ENCODE measurements around the gene EBLN1. TPM values are rescaled to one million over a fixed set of nuclear protein-coding genes. Genes with fewer than 3 reads are reported as not detected.

The EBLN1 gene
- total and polyA plus RNA-seq, 2 donors (not counting 1 experiment from before 2014, with no cell fraction given): not detected

- Histone ChIP-seq H3K79me2 (ENCODE audit: control insufficient read depth, insufficient read depth, low read length) (no peaks in the 10 kb centered on the region), H3K4me1 (ENCODE audit: control insufficient read depth, extremely low read depth, insufficient read depth, low read length) (no peaks in the 10 kb centered on the region), H4K20me1 (ENCODE audit: control insufficient read depth, extremely low read depth, insufficient read depth, low read length) (no peaks in the 10 kb centered on the region), H3K9ac (ENCODE audit: insufficient read depth, low read length) (no peak overlapping the region), H3K4me3 (replicated peaks in 1 of 4; ENCODE audit: control extremely low read depth in 1 of 4, insufficient read depth in 1 of 4, low read depth in 3 of 4, low read length in 4 of 4) (no peak overlapping the region), H3K9me3 (ENCODE audit: control insufficient read depth, insufficient read depth, low read depth, low read length) (no peaks in the 10 kb centered on the region), H3K36me3 (ENCODE audit: control insufficient read depth, insufficient read depth, low read length) (no peaks in the 10 kb centered on the region), H3K4me2 (ENCODE audit: extremely low read depth, insufficient read depth, low read length) (no peak overlapping the region), H3K27me3 (ENCODE audit: control insufficient read depth, insufficient read depth, low read length) (no peaks in the 10 kb centered on the region), H2AFZ (ENCODE audit: low read length) (no peak overlapping the region), H3K27ac (ENCODE audit: insufficient read depth, low read length) (no peak overlapping the region)
- TF ChIP-seq, protein P1, sequence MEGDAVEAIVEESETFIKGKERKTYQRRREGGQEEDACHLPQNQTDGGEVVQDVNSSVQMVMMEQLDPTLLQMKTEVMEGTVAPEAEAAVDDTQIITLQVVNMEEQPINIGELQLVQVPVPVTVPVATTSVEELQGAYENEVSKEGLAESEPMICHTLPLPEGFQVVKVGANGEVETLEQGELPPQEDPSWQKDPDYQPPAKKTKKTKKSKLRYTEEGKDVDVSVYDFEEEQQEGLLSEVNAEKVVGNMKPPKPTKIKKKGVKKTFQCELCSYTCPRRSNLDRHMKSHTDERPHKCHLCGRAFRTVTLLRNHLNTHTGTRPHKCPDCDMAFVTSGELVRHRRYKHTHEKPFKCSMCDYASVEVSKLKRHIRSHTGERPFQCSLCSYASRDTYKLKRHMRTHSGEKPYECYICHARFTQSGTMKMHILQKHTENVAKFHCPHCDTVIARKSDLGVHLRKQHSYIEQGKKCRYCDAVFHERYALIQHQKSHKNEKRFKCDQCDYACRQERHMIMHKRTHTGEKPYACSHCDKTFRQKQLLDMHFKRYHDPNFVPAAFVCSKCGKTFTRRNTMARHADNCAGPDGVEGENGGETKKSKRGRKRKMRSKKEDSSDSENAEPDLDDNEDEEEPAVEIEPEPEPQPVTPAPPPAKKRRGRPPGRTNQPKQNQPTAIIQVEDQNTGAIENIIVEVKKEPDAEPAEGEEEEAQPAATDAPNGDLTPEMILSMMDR (conservative IDR thresholded peaks at IDR 0.05 in 1 of 2, IDR thresholded peaks at IDR 0.05 in 1 of 2; ENCODE audit: low read depth in 1 of 2, low read length in 2 of 2): no peak
- TF ChIP-seq EZH2 (IDR thresholded peaks at IDR 0.05; ENCODE audit: low read length, missing control alignments): no peak
- no peak for DNase-seq (ENCODE audit: low read depth in 2 of 2)
Measured at GRCh38 chr10:22226599-22226998, 8.8 kb upstream of the EBLN1 start.

DNA sequence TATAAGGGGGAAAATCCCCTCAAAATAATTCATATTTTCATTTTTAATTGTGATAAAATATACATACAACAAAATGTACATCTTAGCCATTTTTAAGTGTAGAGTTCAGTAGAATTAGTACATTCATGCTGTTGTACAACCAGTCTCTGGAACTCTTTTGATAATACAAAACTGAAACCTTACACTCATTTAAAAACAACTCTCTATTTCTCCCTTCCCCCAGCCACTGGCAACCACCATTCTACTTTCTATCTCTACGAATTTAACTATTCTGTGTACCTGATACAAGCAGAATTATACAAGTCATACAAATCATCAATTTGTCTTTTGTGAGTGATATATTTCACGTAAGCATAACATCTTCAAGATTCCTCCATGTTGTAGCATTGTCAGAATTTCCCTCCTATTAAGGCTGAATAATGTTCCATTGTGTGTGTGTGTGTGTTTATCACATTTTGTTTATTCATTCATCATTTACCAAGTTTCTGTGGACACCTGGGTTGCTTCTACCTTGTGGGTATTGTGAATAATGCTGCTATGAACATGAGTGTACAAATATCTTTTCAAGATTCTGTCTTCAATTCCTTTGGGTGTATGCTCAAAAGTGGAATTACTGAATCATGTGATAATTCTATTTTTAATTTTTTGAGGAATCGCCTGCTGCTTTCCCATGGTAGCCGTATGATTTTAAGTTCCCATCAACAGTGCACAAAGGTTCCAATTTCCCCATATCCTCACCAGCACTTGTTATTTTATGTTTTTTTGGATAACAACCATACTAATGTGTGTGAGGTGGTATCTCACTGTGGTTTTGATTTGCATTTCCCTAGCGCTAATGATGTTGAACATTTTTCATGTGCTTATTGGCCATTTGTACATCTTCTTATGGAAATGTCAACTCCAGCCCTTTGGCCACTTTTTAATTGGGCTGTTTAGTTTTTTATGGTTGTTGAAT is 4.7 kb upstream of the EBLN1 start:
- no peak overlapping the region for H3K4me2 ChIP-seq (ENCODE audit: extremely low read depth, insufficient read depth, low read length)
- H3K4me1 ChIP-seq (ENCODE audit: control insufficient read depth, extremely low read depth, insufficient read depth, low read length): no peaks in the 10 kb centered on the region
- H3K9me3 ChIP-seq (ENCODE audit: control insufficient read depth, insufficient read depth, low read depth, low read length): no peaks in the 10 kb centered on the region
- H3K9ac ChIP-seq (ENCODE audit: insufficient read depth, low read length): no peak overlapping the region
- H3K4me3 ChIP-seq (replicated peaks in 1 of 4; ENCODE audit: control extremely low read depth in 1 of 4, insufficient read depth in 1 of 4, low read depth in 3 of 4, low read length in 4 of 4): no peak overlapping the region
- H3K27ac ChIP-seq (ENCODE audit: insufficient read depth, low read length): no peak overlapping the region
- TF ChIP-seq, protein P1 (conservative IDR thresholded peaks at IDR 0.05 in 1 of 2, IDR thresholded peaks at IDR 0.05 in 1 of 2; ENCODE audit: low read depth in 1 of 2, low read length in 2 of 2): no peak
- no peak for TF ChIP-seq EZH2 (IDR thresholded peaks at IDR 0.05; ENCODE audit: low read length, missing control alignments)
- H4K20me1 ChIP-seq (ENCODE audit: control insufficient read depth, extremely low read depth, insufficient read depth, low read length): no peaks in the 10 kb centered on the region
- no peaks in the 10 kb centered on the region for H3K36me3 ChIP-seq (ENCODE audit: control insufficient read depth, insufficient read depth, low read length)
- no peaks in the 10 kb centered on the region for H3K27me3 ChIP-seq (ENCODE audit: control insufficient read depth, insufficient read depth, low read length)
- DNase-seq (ENCODE audit: low read depth in 2 of 2): no peak
- H2AFZ ChIP-seq (ENCODE audit: low read length): no peak overlapping the region
- no peaks in the 10 kb centered on the region for H3K79me2 ChIP-seq (ENCODE audit: control insufficient read depth, insufficient read depth, low read length)

GRCh38 chr10:22219308-22219707 is 1.5 kb upstream of the EBLN1 start:
- Histone ChIP-seq H3K36me3 (ENCODE audit: control insufficient read depth, insufficient read depth, low read length) (no peaks in the 10 kb centered on the region), H3K4me3 (replicated peaks in 1 of 4; ENCODE audit: control extremely low read depth in 1 of 4, insufficient read depth in 1 of 4, low read depth in 3 of 4, low read length in 4 of 4) (no peak overlapping the region), H4K20me1 (ENCODE audit: control insufficient read depth, extremely low read depth, insufficient read depth, low read length) (no peaks in the 10 kb centered on the region), H3K27ac (ENCODE audit: insufficient read depth, low read length) (no peak overlapping the region), H3K27me3 (ENCODE audit: control insufficient read depth, insufficient read depth, low read length) (no peaks in the 10 kb centered on the region), H3K4me2 (ENCODE audit: extremely low read depth, insufficient read depth, low read length) (no peak overlapping the region), H3K9me3 (ENCODE audit: control insufficient read depth, insufficient read depth, low read depth, low read length) (no peaks in the 10 kb centered on the region), H3K79me2 (ENCODE audit: control insufficient read depth, insufficient read depth, low read length) (no peaks in the 10 kb centered on the region), H2AFZ (ENCODE audit: low read length) (no peak overlapping the region), H3K9ac (ENCODE audit: insufficient read depth, low read length) (no peak overlapping the region), H3K4me1 (ENCODE audit: control insufficient read depth, extremely low read depth, insufficient read depth, low read length) (no peaks in the 10 kb centered on the region)
- DNase-seq (ENCODE audit: low read depth in 2 of 2): peak in 1 of 2 donors; percentile 37
- TF ChIP-seq EZH2 (IDR thresholded peaks at IDR 0.05; ENCODE audit: low read length, missing control alignments): no peak
- TF ChIP-seq, protein P1 (conservative IDR thresholded peaks at IDR 0.05 in 1 of 2, IDR thresholded peaks at IDR 0.05 in 1 of 2; ENCODE audit: low read depth in 1 of 2, low read length in 2 of 2): no peak

Measured in fibroblast of lung (primary cell).